GM12878 (cell line): ENCODE data around the gene SPAG9. TPM values are rescaled to one million over a fixed set of nuclear protein-coding genes. Genes with fewer than 3 reads are reported as not detected.

ENCODE experiments used
- ATAC-seq: fragments of 200-7000 bp; cut with Tn5 transposase; 3 replicates; pipeline ENCODE4 v1.9.1; 2020; ENCODE audit warnings: mild to moderate bottlenecking, moderate library complexity
- BruUV-seq: library from RNA; stranded (reverse); fragments of 400-500 nt; replicated peaks from 2 replicates; lab custom pipeline; 2021; lab: Mats Ljungman, UMichigan
- CTCF ChIA-PET: fragments of 300-600 bp; sonication (Branson Sonifier 250); formaldehyde crosslinking; extraction: SDS; loops from one replicate; lab custom pipeline; 2021; ENCODE audit warnings: inconsistent platforms; lab: Yijun Ruan, JAX
- POLR2A ChIA-PET: fragments of 350-600 bp; formaldehyde crosslinking; extraction: SDS; loops from one replicate; lab custom pipeline; 2021; ENCODE audit warnings: inconsistent platforms; lab: Charles Lee
- RAD21 ChIA-PET: fragments of 300-600 bp; sonication (Branson Sonifier 250); formaldehyde crosslinking; loops from one replicate; lab custom pipeline; 2023; ENCODE audit warnings: antibody characterized with exemption; ENCODE audit not compliant: unreplicated experiment; lab: Charles Lee
- SMC1A ChIA-PET: fragments of 300-600 bp; sonication (Branson Sonifier 250); formaldehyde crosslinking; loops from one replicate; lab custom pipeline; 2023; ENCODE audit not compliant: unreplicated experiment, uncharacterized antibody; lab: Charles Lee
- DNase-seq: peaks from one replicate; pipeline ENCODE4 v3.0.0-alpha.2; 2011; ENCODE audit warnings: low read depth, low spot score
- FAIRE-seq: peaks from 3 replicates; lab custom pipeline; 2011; peaks lifted over from hg19 to GRCh38; lab: Jason Lieb, UNC
- H2AFZ ChIP-seq: 2 replicates; pipeline ENCODE4 v1.6.0; 2011; ENCODE audit warnings: low read depth, low read length, control low read depth; ENCODE audit not compliant: control insufficient read depth
- H3K27ac ChIP-seq: 2 replicates; pipeline ENCODE4 v1.5.1; 2011; ENCODE audit warnings: control low read depth; ENCODE audit not compliant: control insufficient read depth, insufficient read depth
- H3K27me3 ChIP-seq, 2 experiments: replicated peaks in 1 of 2; 2 replicates each; pipeline versions ENCODE4 v1.6.0 to v1.6.1; 2011; ENCODE audit warnings: low read length in 1 of 2; ENCODE audit not compliant: control insufficient read depth in 2 of 2, insufficient read depth in 2 of 2
- H3K36me3 ChIP-seq, 2 experiments: 2 replicates each; pipeline ENCODE4 v1.5.1; 2011; ENCODE audit warnings: low read length in 1 of 2; ENCODE audit not compliant: control insufficient read depth in 2 of 2, insufficient read depth in 2 of 2
- H3K4me1 ChIP-seq: 2 replicates; pipeline ENCODE4 v1.6.1; 2011; ENCODE audit warnings: mild to moderate bottlenecking, low read length, moderate library complexity, mixed read lengths; ENCODE audit not compliant: control insufficient read depth, insufficient read depth
- H3K4me2 ChIP-seq: 2 replicates; pipeline ENCODE4 v1.6.0; 2011; ENCODE audit warnings: control low read depth; ENCODE audit not compliant: control insufficient read depth, insufficient read depth
- H3K4me3 ChIP-seq: fragments of 200-600 bp; sonication (generic); 2 replicates; pipeline ENCODE4 v1.5.1; 2016
- H3K79me2 ChIP-seq: 2 replicates; pipeline ENCODE4 v1.6.0; 2011; ENCODE audit warnings: low read length; ENCODE audit not compliant: control insufficient read depth, insufficient read depth
- H3K9ac ChIP-seq: 2 replicates; pipeline ENCODE4 v1.8.0; 2011; ENCODE audit warnings: low read length, control low read depth, mixed read lengths; ENCODE audit not compliant: control insufficient read depth, insufficient read depth
- H3K9me3 ChIP-seq: replicated peaks from 3 replicates; pipeline ENCODE4 v1.5.1; 2011; ENCODE audit warnings: mild to moderate bottlenecking, low read length; ENCODE audit not compliant: control insufficient read depth, insufficient read depth
- H4K20me1 ChIP-seq: 2 replicates; pipeline ENCODE4 v1.6.0; 2011; ENCODE audit not compliant: control insufficient read depth, insufficient read depth
- ATF7 ChIP-seq: fragments of 450-650 bp; IDR thresholded peaks from 2 replicates; pipeline ENCODE4 v1.6.1; 2016; ENCODE audit warnings: low read depth, mild to moderate bottlenecking
- BCL11A ChIP-seq: IDR thresholded peaks from 2 replicates; pipeline ENCODE4 v1.6.1; 2011; ENCODE audit warnings: low read depth, low read length
- BMI1 ChIP-seq: fragments of 450-650 bp; IDR thresholded peaks from 2 replicates; pipeline ENCODE4 v1.6.1; 2016; ENCODE audit warnings: mild to moderate bottlenecking, moderate library complexity, borderline replicate concordance
- BRCA1 ChIP-seq: IDR thresholded peaks from 2 replicates; pipeline ENCODE4 v1.6.1; 2011; ENCODE audit warnings: low read depth, low read length, improper control_type of control experiment
- CREB1 ChIP-seq: IDR thresholded peaks from 2 replicates; pipeline ENCODE4 v1.6.1; 2012; ENCODE audit warnings: low read depth, mild to moderate bottlenecking, inconsistent platforms
- ETV6 ChIP-seq, 2 experiments: fragments of 450-650 bp in 1 of 2; IDR thresholded peaks in 1 of 2; conservative IDR thresholded peaks in 1 of 2; 2 replicates each; pipeline ENCODE4 v1.6.1; 2014; ENCODE audit warnings: antibody characterized with exemption in 1 of 2, borderline replicate concordance in 1 of 2, low read depth in 1 of 2, mild to moderate bottlenecking in 1 of 2, moderate library complexity in 1 of 2
- IKZF2 ChIP-seq, 2 experiments: fragments of 450-650 bp; IDR thresholded peaks; 2 replicates each; pipeline ENCODE4 v1.6.1; 2017; ENCODE audit warnings: mild to moderate bottlenecking in 2 of 2, moderate library complexity in 2 of 2
- JUND ChIP-seq: IDR thresholded peaks from 2 replicates; pipeline ENCODE4 v1.6.1; 2012; ENCODE audit warnings: low read depth, mild to moderate bottlenecking, low read length, improper control_type of control experiment, moderate library complexity
- KDM1A ChIP-seq: fragments of 200-600 bp; sonication (generic); IDR thresholded peaks from 2 replicates; pipeline ENCODE4 v1.6.1; 2016; ENCODE audit warnings: borderline replicate concordance
- NFXL1 ChIP-seq: fragments of 450-650 bp; IDR thresholded peaks from 2 replicates; pipeline ENCODE4 v1.6.1; 2017; ENCODE audit warnings: antibody characterized with exemption, mild to moderate bottlenecking, borderline replicate concordance
- PML ChIP-seq: IDR thresholded peaks from 2 replicates; pipeline ENCODE4 v1.6.1; 2012; ENCODE audit warnings: low read length, inconsistent platforms
- POLR2AphosphoS2 ChIP-seq: IDR thresholded peaks from 2 replicates; pipeline ENCODE4 v1.6.1; 2011; ENCODE audit warnings: low read depth, mild to moderate bottlenecking, low read length, improper control_type of control experiment, moderate library complexity
- SP1 ChIP-seq: IDR thresholded peaks from one replicate; pipeline ENCODE4 v1.6.1; 2011; ENCODE audit warnings: low read depth, low read length
- SREBF2 ChIP-seq: IDR thresholded peaks from 2 replicates; pipeline ENCODE4 v1.6.1; 2012; ENCODE audit warnings: mild to moderate bottlenecking, low read length
- ZNF274 ChIP-seq: IDR thresholded peaks from one replicate; pipeline ENCODE4 v1.8.0; 2011; ENCODE audit not compliant: insufficient read length, insufficient read depth
- WGBS: methylation state at CpG from one replicate; pipeline ENCODE4 v1.1.6; 2016; ENCODE audit warnings: low lambda C conversion rate; ENCODE audit not compliant: insufficient replicate concordance, insufficient coverage; ENCODE audit errors: missing lambda C conversion rate; 5-methylcytosine and 5-hydroxymethylcytosine counted together
- in situ Hi-C: fragments of 300-500 bp; cut with MboI; formaldehyde crosslinking; loops from 9 replicates; pipeline ENCODE4 v1.14.3; 2018; ENCODE audit warnings: mixed read lengths
- intact Hi-C: fragments of 100-400 bp; cut with micrococcal nuclease; formaldehyde crosslinking; loops from one replicate; pipeline ENCODE4 v1.14.2; 2022; ENCODE audit not compliant: unreplicated experiment
- polyA plus RNA-seq, 11 experiments: library from polyadenylated mRNA; depleted of rRNA in 4 of 11; unstranded in 6 of 11; stranded (reverse) in 5 of 11; fragments of >200 nt; fragmentation: Nextera tagmentation in 4 of 11; fragmentation: Illumina TruSeq in 1 of 11; extraction: Ambion mirVana in 4 of 11; extraction: Trizol in 1 of 11; gene quantifications; 1 replicate in 1 of 11; 2 replicates in 10 of 11; pipeline versions ENCODE4 v1.2.1 to v1.2.3, GENCODE V29; 2011 to 2016; ENCODE audit warnings: inconsistent platforms in 2 of 11, missing spikeins in 2 of 11, low read depth in 1 of 11
- total RNA-seq, 4 experiments: library from RNA; depleted of rRNA in 3 of 4; stranded (reverse); fragments of >200 nt in 3 of 4; fragmentation: Illumina TruSeq in 1 of 4; extraction: Trizol in 1 of 4; gene quantifications; 2 replicates each; pipeline versions ENCODE4 v1.2.1 to v1.2.3, GENCODE V29; 2013 to 2021
- TF ChIP-seq, protein P1 (sequence below): IDR thresholded peaks from 2 replicates; pipeline ENCODE4 v1.6.1; 2012; ENCODE audit warnings: low read depth, low read length, improper control_type of control experiment
- TF ChIP-seq, protein P2 (sequence below): fragments of 450-650 bp; formaldehyde crosslinking; IDR thresholded peaks from 2 replicates; pipeline ENCODE4 v1.5.0; 2022; ENCODE audit warnings: mild to moderate bottlenecking, missing genetic modification characterization
- TF ChIP-seq, protein P3 (sequence below): fragments of 450-650 bp; IDR thresholded peaks from 2 replicates; pipeline ENCODE4 v1.6.1; 2014; ENCODE audit warnings: mild to moderate bottlenecking

SPAG9 gene
- total and polyA plus RNA-seq, 10 of the 15 experiments (the other 5 are each of a cell fraction or from before 2014, with no cell fraction given) = 6.6 to 42.0 (median 24.9) TPM

DNA sequence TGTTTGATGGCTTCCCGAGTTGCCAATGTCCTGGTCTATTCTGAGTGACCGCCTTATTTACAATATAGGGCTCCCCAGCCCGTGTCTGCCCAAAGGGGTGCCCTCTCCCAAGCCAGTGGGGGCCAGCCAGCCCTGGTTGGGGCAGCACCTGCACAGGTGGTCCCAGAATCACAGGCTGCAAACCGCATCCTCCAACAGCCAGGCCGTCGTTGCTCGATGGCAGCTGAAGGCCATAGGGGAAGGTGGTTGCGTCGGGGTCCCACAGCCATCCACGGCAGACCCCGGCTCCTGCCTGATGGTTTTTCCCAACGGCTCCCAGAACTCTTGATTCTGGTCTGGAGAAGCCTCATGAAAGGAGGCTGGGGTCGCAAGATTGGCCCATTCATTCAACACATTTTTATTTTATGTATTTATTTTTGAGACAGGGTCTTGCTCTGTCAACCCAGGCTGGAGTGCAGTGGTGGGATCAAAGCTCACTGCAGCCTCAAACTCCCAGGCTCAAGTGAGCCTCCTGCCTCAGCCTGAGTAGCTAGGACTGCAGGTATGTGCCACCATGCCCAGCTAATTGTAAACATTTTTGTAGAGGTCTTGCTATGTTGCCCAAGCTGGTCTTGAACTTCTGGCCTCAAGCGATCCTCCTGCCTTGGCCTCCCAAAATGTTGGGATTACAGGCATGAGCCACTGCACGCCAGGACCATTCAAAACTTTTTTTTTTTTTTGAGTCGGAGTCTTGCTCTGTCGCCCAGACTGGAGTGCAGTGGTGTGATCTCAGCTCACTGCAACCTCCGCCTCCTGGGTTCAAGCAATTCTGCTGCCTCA, 175.6 kb downstream of the SPAG9 start:
- in situ Hi-C loops (no loop called here), intact Hi-C loops (no loop called here)
- ChIA-PET SMC1A (no interaction called here), CTCF (interaction anchor here (2.6 kb wide), 1 partner anchor 93 kb away, joined by 11 read pairs; no protein-coding TSS in a partner anchor), RAD21 (interaction anchor here (1.2 kb wide), 1 partner anchor 91 kb away, joined by 3 read pairs; no protein-coding TSS in a partner anchor), POLR2A (interaction anchor here (0.6 to 0.7 kb wide), 2 partner anchors 11 to 77 kb away, joined by 3 to 4 read pairs; no protein-coding TSS in a partner anchor)
- Histone ChIP-seq H3K9me3 (no peaks in the 10 kb centered on the region), H3K79me2 (no peaks in the 10 kb centered on the region), H3K36me3 (no peaks in the 10 kb centered on the region), H2AFZ (peak overlapping the region; percentile 60), H4K20me1 (no peaks in the 10 kb centered on the region), H3K4me3 (peak overlapping the region; percentile 34; the same call in 1 of the 2 replicates), H3K4me2 (peak overlapping the region; percentile 55; the same call in 1 of the 2 replicates), H3K27ac (no peak overlapping the region), H3K4me1 (peaks cover 6% of the 10 kb centered on the region), H3K9ac (no peak overlapping the region), H3K27me3 (no peaks in the 10 kb centered on the region; a peak in 1 of 4 replicates)
- no peak for DNase-seq
- BruUV-seq = no TSS peak
- ATAC-seq = no peak; the same call in 2 of the 3 replicates
- FAIRE-seq = no peak
- 73% methylated on average over 16 of the region's 18 CpGs for WGBS
- TF ChIP-seq SP1 = no peak
- TF ChIP-seq, protein P1, sequence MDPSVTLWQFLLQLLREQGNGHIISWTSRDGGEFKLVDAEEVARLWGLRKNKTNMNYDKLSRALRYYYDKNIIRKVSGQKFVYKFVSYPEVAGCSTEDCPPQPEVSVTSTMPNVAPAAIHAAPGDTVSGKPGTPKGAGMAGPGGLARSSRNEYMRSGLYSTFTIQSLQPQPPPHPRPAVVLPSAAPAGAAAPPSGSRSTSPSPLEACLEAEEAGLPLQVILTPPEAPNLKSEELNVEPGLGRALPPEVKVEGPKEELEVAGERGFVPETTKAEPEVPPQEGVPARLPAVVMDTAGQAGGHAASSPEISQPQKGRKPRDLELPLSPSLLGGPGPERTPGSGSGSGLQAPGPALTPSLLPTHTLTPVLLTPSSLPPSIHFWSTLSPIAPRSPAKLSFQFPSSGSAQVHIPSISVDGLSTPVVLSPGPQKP = no peak
- no peak for TF ChIP-seq PML
- TF ChIP-seq ETV6 (conservative IDR thresholded peaks at IDR 0.05 in 1 of 2, IDR thresholded peaks at IDR 0.05 in 1 of 2; ENCODE audit: borderline replicate concordance in 1 of 2, low read depth in 1 of 2) = no peak
- TF ChIP-seq BCL11A = no peak
- TF ChIP-seq NFXL1 = no peak
- no peak for TF ChIP-seq ATF7
- TF ChIP-seq, protein P2, sequence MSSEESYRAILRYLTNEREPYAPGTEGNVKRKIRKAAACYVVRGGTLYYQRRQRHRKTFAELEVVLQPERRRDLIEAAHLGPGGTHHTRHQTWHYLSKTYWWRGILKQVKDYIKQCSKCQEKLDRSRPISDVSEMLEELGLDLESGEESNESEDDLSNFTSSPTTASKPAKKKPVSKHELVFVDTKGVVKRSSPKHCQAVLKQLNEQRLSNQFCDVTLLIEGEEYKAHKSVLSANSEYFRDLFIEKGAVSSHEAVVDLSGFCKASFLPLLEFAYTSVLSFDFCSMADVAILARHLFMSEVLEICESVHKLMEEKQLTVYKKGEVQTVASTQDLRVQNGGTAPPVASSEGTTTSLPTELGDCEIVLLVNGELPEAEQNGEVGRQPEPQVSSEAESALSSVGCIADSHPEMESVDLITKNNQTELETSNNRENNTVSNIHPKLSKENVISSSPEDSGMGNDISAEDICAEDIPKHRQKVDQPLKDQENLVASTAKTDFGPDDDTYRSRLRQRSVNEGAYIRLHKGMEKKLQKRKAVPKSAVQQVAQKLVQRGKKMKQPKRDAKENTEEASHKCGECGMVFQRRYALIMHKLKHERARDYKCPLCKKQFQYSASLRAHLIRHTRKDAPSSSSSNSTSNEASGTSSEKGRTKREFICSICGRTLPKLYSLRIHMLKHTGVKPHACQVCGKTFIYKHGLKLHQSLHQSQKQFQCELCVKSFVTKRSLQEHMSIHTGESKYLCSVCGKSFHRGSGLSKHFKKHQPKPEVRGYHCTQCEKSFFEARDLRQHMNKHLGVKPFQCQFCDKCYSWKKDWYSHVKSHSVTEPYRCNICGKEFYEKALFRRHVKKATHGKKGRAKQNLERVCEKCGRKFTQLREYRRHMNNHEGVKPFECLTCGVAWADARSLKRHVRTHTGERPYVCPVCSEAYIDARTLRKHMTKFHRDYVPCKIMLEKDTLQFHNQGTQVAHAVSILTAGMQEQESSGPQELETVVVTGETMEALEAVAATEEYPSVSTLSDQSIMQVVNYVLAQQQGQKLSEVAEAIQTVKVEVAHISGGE (CRISPR knock-in tag) = no peak
- no peak for TF ChIP-seq JUND
- no peak for TF ChIP-seq BRCA1
- TF ChIP-seq BMI1 = no peak
- TF ChIP-seq CREB1 = no peak
- TF ChIP-seq, protein P3, sequence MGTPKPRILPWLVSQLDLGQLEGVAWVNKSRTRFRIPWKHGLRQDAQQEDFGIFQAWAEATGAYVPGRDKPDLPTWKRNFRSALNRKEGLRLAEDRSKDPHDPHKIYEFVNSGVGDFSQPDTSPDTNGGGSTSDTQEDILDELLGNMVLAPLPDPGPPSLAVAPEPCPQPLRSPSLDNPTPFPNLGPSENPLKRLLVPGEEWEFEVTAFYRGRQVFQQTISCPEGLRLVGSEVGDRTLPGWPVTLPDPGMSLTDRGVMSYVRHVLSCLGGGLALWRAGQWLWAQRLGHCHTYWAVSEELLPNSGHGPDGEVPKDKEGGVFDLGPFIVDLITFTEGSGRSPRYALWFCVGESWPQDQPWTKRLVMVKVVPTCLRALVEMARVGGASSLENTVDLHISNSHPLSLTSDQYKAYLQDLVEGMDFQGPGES = no peak
- TF ChIP-seq KDM1A = no peak
- no peak for TF ChIP-seq ZNF274
- TF ChIP-seq IKZF2 (IDR thresholded peaks at IDR 0.05) = no peak
- TF ChIP-seq SREBF2 = no peak
- no peak for TF ChIP-seq POLR2AphosphoS2
